ENCODE measurements around the gene MAPKBP1. TPM values are rescaled to one million over a fixed set of nuclear protein-coding genes. Genes with fewer than 3 reads are reported as not detected.

The MAPKBP1 gene
- polyA plus RNA-seq, 1 donor from 2014 or later: 30.3 TPM

- Histone ChIP-seq H3K79me2 (replicated peaks; ENCODE audit: insufficient read depth, low read length) (no peaks in the 10 kb centered on the region), H4K20me1 (ENCODE audit: insufficient read depth) (no peaks in the 10 kb centered on the region), H3K9ac (ENCODE audit: low read length) (no peak overlapping the region), H3K27me3 (ENCODE audit: insufficient read depth, low read depth, low read length) (no peaks in the 10 kb centered on the region), H3K27ac (ENCODE audit: low read length) (no peak overlapping the region), H3K4me2 (ENCODE audit: low read length) (no peak overlapping the region), H3K9me3 (ENCODE audit: low read length) (no peaks in the 10 kb centered on the region), H2AFZ (ENCODE audit: low read depth, low read length) (no peak overlapping the region), H3K9me2 (ENCODE audit: insufficient read depth, low read length) (no peaks in the 10 kb centered on the region), H3F3A (ENCODE audit: insufficient read depth, low read length, poor library complexity, severe bottlenecking) (no peaks in the 10 kb centered on the region), H3K4me3 (ENCODE audit: low read length) (no peak overlapping the region), H3K36me3 (ENCODE audit: insufficient read depth, low read length) (no peaks in the 10 kb centered on the region)
- TF ChIP-seq, protein P1, sequence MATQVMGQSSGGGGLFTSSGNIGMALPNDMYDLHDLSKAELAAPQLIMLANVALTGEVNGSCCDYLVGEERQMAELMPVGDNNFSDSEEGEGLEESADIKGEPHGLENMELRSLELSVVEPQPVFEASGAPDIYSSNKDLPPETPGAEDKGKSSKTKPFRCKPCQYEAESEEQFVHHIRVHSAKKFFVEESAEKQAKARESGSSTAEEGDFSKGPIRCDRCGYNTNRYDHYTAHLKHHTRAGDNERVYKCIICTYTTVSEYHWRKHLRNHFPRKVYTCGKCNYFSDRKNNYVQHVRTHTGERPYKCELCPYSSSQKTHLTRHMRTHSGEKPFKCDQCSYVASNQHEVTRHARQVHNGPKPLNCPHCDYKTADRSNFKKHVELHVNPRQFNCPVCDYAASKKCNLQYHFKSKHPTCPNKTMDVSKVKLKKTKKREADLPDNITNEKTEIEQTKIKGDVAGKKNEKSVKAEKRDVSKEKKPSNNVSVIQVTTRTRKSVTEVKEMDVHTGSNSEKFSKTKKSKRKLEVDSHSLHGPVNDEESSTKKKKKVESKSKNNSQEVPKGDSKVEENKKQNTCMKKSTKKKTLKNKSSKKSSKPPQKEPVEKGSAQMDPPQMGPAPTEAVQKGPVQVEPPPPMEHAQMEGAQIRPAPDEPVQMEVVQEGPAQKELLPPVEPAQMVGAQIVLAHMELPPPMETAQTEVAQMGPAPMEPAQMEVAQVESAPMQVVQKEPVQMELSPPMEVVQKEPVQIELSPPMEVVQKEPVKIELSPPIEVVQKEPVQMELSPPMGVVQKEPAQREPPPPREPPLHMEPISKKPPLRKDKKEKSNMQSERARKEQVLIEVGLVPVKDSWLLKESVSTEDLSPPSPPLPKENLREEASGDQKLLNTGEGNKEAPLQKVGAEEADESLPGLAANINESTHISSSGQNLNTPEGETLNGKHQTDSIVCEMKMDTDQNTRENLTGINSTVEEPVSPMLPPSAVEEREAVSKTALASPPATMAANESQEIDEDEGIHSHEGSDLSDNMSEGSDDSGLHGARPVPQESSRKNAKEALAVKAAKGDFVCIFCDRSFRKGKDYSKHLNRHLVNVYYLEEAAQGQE (IDR thresholded peaks at IDR 0.05; ENCODE audit: borderline replicate concordance): no peak
- TF ChIP-seq, protein P2, sequence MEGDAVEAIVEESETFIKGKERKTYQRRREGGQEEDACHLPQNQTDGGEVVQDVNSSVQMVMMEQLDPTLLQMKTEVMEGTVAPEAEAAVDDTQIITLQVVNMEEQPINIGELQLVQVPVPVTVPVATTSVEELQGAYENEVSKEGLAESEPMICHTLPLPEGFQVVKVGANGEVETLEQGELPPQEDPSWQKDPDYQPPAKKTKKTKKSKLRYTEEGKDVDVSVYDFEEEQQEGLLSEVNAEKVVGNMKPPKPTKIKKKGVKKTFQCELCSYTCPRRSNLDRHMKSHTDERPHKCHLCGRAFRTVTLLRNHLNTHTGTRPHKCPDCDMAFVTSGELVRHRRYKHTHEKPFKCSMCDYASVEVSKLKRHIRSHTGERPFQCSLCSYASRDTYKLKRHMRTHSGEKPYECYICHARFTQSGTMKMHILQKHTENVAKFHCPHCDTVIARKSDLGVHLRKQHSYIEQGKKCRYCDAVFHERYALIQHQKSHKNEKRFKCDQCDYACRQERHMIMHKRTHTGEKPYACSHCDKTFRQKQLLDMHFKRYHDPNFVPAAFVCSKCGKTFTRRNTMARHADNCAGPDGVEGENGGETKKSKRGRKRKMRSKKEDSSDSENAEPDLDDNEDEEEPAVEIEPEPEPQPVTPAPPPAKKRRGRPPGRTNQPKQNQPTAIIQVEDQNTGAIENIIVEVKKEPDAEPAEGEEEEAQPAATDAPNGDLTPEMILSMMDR (IDR thresholded peaks at IDR 0.05; ENCODE audit: poor library complexity, severe bottlenecking): no peak
- TF ChIP-seq EZH2 (IDR thresholded peaks at IDR 0.05; ENCODE audit: borderline replicate concordance, insufficient read depth, low read length, poor library complexity, severe bottlenecking) (no peak), TAF1 (IDR thresholded peaks at IDR 0.05; ENCODE audit: low read depth) (no peak), MXI1 (conservative IDR thresholded peaks at IDR 0.05; ENCODE audit: poor library complexity, severe bottlenecking) (no peak)
Observed at GRCh38 chr15:41841131-41841530, 66.8 kb downstream of the MAPKBP1 start.

DNA sequence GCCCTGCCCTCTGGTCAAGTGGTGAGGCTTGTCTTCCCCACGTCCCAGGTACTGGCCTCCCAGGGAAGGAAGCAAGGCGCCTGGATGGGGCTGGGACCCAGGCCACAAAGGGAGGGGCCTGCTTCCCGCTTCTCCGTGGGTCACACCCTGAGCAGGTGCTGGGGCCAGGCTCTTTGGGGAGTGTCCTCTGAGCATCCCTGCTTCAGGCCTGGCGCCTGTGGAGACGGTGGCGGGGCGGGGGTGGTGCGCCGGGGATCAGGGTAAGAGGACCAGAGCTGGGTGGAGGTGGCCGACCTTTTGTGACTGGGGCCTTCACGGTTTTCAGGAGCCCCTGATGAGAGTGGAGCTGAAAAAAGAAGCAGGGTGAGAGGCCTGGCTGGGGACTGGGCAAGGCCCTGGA, 67.9 kb downstream of the MAPKBP1 start:
- no peak overlapping the region for H2AFZ ChIP-seq (ENCODE audit: low read depth, low read length)
- no peaks in the 10 kb centered on the region for H3K9me3 ChIP-seq (ENCODE audit: low read length)
- H3F3A ChIP-seq (ENCODE audit: insufficient read depth, low read length, poor library complexity, severe bottlenecking): no peaks in the 10 kb centered on the region
- H3K4me2 ChIP-seq (ENCODE audit: low read length): no peak overlapping the region
- no peak overlapping the region for H3K9ac ChIP-seq (ENCODE audit: low read length)
- H4K20me1 ChIP-seq (ENCODE audit: insufficient read depth): no peaks in the 10 kb centered on the region
- H3K27me3 ChIP-seq (ENCODE audit: insufficient read depth, low read depth, low read length): no peaks in the 10 kb centered on the region
- H3K9me2 ChIP-seq (ENCODE audit: insufficient read depth, low read length): no peaks in the 10 kb centered on the region
- no peaks in the 10 kb centered on the region for H3K79me2 ChIP-seq (replicated peaks; ENCODE audit: insufficient read depth, low read length)
- no peaks in the 10 kb centered on the region for H3K36me3 ChIP-seq (ENCODE audit: insufficient read depth, low read length)
- H3K27ac ChIP-seq (ENCODE audit: low read length): no peak overlapping the region
- no peak overlapping the region for H3K4me3 ChIP-seq (ENCODE audit: low read length)
- TF ChIP-seq RAD21 (conservative IDR thresholded peaks at IDR 0.05) (no peak), POLR2AphosphoS5 (IDR thresholded peaks at IDR 0.05) (no peak), EZH2 (IDR thresholded peaks at IDR 0.05; ENCODE audit: borderline replicate concordance, insufficient read depth, low read length, poor library complexity, severe bottlenecking) (no peak), SMC3 (conservative IDR thresholded peaks at IDR 0.05; ENCODE audit: poor library complexity) (no peak), TAF1 (IDR thresholded peaks at IDR 0.05; ENCODE audit: low read depth) (no peak), EP300 (conservative IDR thresholded peaks at IDR 0.05; ENCODE audit: poor library complexity, severe bottlenecking) (no peak), MXI1 (conservative IDR thresholded peaks at IDR 0.05; ENCODE audit: poor library complexity, severe bottlenecking) (no peak)
- TF ChIP-seq, protein P1 (IDR thresholded peaks at IDR 0.05; ENCODE audit: borderline replicate concordance): no peak
- TF ChIP-seq, protein P2 (IDR thresholded peaks at IDR 0.05; ENCODE audit: poor library complexity, severe bottlenecking): no peak

Data from neural cell (in vitro differentiated cells).